Measurements from ENCODE around the gene TMEM170A. TPM values are rescaled to one million over a fixed set of nuclear protein-coding genes. Genes with fewer than 3 reads are reported as not detected.
"Not testable (repeated sequence)": the region's sequence is repeated elsewhere in the genome, so short reads cannot be mapped to it uniquely, and the experiment has no call there.

Gene TMEM170A
- total and polyA plus RNA-seq, 10 of the 15 experiments (the other 5 are each of a cell fraction or from before 2014, with no cell fraction given): 7.3 to 28.2 (median 20.9) TPM

GRCh38 chr16:75498605-75499322 is 34.3 kb upstream of the TMEM170A start:
- H3K27me3 ChIP-seq (replicated peaks in 1 of 2; ENCODE audit: control insufficient read depth in 2 of 2, insufficient read depth in 2 of 2, low read length in 1 of 2); CTCF ChIA-PET; in situ Hi-C loops (cut with MboI); H3K9me3 ChIP-seq (replicated peaks; ENCODE audit: control insufficient read depth, insufficient read depth, low read length); H3K4me2 ChIP-seq (ENCODE audit: control insufficient read depth, insufficient read depth); BruUV-seq (replicated peaks); H2AFZ ChIP-seq (ENCODE audit: control insufficient read depth, low read depth, low read length); RAD21 ChIA-PET (ENCODE audit: unreplicated experiment); H3K27ac ChIP-seq (ENCODE audit: control insufficient read depth, insufficient read depth); H3K79me2 ChIP-seq (ENCODE audit: control insufficient read depth, insufficient read depth, low read length); H4K20me1 ChIP-seq (ENCODE audit: control insufficient read depth, insufficient read depth); SMC1A ChIA-PET (ENCODE audit: uncharacterized antibody, unreplicated experiment); H3K4me1 ChIP-seq (ENCODE audit: control insufficient read depth, insufficient read depth, low read length); H3K4me3 ChIP-seq; intact Hi-C loops (cut with micrococcal nuclease; ENCODE audit: unreplicated experiment); H3K36me3 ChIP-seq (ENCODE audit: control insufficient read depth in 2 of 2, insufficient read depth in 2 of 2, low read length in 1 of 2); POLR2A ChIA-PET; DNase-seq (ENCODE audit: low read depth, low spot score); ATAC-seq; H3K9ac ChIP-seq (ENCODE audit: control insufficient read depth, insufficient read depth, low read length): not testable (repeated sequence)
- 15% methylated on average over 11 of the region's 13 CpGs for WGBS (ENCODE audit: insufficient coverage, insufficient replicate concordance, low lambda C conversion rate, missing lambda C conversion rate)
- peak; percentile 69 for FAIRE-seq

GRCh38 chr16:75497558-75497957 is 33.1 kb upstream of the TMEM170A start:
- Histone ChIP-seq H3K36me3 (ENCODE audit: control insufficient read depth in 2 of 2, insufficient read depth in 2 of 2, low read length in 1 of 2) (no peaks in the 10 kb centered on the region), H3K9me3 (replicated peaks; ENCODE audit: control insufficient read depth, insufficient read depth, low read length) (no peaks in the 10 kb centered on the region), H3K4me3 (no peak overlapping the region), H3K4me1 (ENCODE audit: control insufficient read depth, insufficient read depth, low read length) (peaks cover 4% of the 10 kb centered on the region), H3K9ac (ENCODE audit: control insufficient read depth, insufficient read depth, low read length) (no peak overlapping the region), H4K20me1 (ENCODE audit: control insufficient read depth, insufficient read depth) (no peaks in the 10 kb centered on the region), H3K27me3 (replicated peaks in 1 of 2; ENCODE audit: control insufficient read depth in 2 of 2, insufficient read depth in 2 of 2, low read length in 1 of 2) (peaks cover 0 to 3% of the 10 kb centered on the region in 2 experiments; a peak in 2 of 4 replicates), H3K4me2 (ENCODE audit: control insufficient read depth, insufficient read depth) (no peak overlapping the region), H3K79me2 (ENCODE audit: control insufficient read depth, insufficient read depth, low read length) (no peaks in the 10 kb centered on the region), H2AFZ (ENCODE audit: control insufficient read depth, low read depth, low read length) (no peak overlapping the region), H3K27ac (ENCODE audit: control insufficient read depth, insufficient read depth) (no peak overlapping the region)
- CTCF ChIA-PET: interaction anchor here (1.4 to 1.6 kb wide), 2 partner anchors 20 to 53 kb away, joined by 4 to 9 read pairs; no protein-coding TSS in a partner anchor
- RAD21 ChIA-PET (ENCODE audit: unreplicated experiment): no interaction called here
- in situ Hi-C loops (cut with MboI) (no loop called here), intact Hi-C loops (cut with micrococcal nuclease; ENCODE audit: unreplicated experiment) (no loop called here)
- SMC1A ChIA-PET (ENCODE audit: uncharacterized antibody, unreplicated experiment): interaction anchor here (1.3 kb wide), 1 partner anchor 10 kb away, joined by 3 read pairs; no protein-coding TSS in a partner anchor
- DNase-seq (ENCODE audit: low read depth, low spot score): no peak
- no peak for ATAC-seq
- FAIRE-seq: no peak
- WGBS (ENCODE audit: insufficient coverage, insufficient replicate concordance, low lambda C conversion rate, missing lambda C conversion rate): 55% methylated on average over 4 of the region's 4 CpGs
- POLR2A ChIA-PET: interaction anchor here (0.6 kb wide), 1 partner anchor 164 kb away, joined by 3 read pairs; no protein-coding TSS in a partner anchor
- no TSS peak for BruUV-seq (replicated peaks)
- TF ChIP-seq SP1 (IDR thresholded peaks at IDR 0.05; ENCODE audit: low read depth, low read length): no peak
- no peak for TF ChIP-seq ZNF622 (IDR thresholded peaks at IDR 0.05)
- no peak for TF ChIP-seq GABPA (IDR thresholded peaks at IDR 0.05; ENCODE audit: low read depth)
- TF ChIP-seq RFX5 (IDR thresholded peaks at IDR 0.05; ENCODE audit: low read depth, low read length): no peak
- no peak for TF ChIP-seq ZNF384 (IDR thresholded peaks at IDR 0.05; ENCODE audit: borderline replicate concordance, low read depth, low read length)
- TF ChIP-seq SMARCA5 (IDR thresholded peaks at IDR 0.05): no peak
- no peak for TF ChIP-seq SIN3A (IDR thresholded peaks at IDR 0.05; ENCODE audit: low read depth, low read length)
- no peak for TF ChIP-seq SKIL (IDR thresholded peaks at IDR 0.05; ENCODE audit: low read depth, poor library complexity, severe bottlenecking)
- TF ChIP-seq ZNF592 (IDR thresholded peaks at IDR 0.05): no peak
